ELF-1 (cell line): Measurements from ENCODE around the gene DOCK2.

Experiments
- DNase-seq: peaks from one replicate; pipeline ENCODE4 v3.0.0-alpha.2; 2016; ENCODE audit warnings: low read depth, low spot score

Gene DOCK2

DNA sequence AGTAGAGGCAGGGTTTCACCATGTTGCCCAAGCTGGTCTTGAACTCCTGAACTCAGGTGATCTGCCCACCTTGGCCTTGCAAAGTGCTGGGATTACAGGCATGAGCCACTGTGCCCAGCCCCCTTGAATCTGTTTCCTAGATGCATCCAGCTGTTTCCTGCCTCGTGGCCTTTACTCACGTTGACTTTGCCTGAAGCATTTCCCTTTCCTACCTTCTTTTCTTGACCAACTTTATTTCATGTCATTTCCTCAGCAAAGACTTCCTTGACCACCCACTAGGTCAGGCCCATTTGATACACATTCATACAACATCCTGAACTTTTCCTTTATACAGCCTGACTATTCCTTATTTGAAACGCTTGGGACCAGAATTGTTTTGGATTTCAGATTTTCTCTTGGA, 51.0 kb downstream of the DOCK2 start:
- no peak for DNase-seq

DNA sequence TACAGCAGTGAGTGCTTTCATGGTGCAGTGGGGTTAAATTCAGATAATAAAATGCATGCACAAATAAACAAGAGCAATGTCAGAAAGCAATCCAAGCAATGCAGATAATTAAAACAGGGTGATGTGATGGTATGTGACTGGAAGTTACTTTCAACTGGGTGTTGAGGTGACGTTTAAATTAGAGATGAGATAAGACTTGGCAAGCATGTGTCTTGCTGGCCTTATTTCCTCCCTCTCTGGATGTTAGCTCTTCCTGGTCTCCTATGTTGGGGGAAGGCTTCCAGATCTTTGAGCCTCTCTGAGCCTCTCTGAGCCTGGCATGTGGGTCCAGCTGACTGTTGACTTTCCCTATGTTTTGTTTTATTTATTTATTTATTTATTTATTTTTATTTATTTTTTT, 54.4 kb downstream of the DOCK2 start:
- no peak for DNase-seq

DNA sequence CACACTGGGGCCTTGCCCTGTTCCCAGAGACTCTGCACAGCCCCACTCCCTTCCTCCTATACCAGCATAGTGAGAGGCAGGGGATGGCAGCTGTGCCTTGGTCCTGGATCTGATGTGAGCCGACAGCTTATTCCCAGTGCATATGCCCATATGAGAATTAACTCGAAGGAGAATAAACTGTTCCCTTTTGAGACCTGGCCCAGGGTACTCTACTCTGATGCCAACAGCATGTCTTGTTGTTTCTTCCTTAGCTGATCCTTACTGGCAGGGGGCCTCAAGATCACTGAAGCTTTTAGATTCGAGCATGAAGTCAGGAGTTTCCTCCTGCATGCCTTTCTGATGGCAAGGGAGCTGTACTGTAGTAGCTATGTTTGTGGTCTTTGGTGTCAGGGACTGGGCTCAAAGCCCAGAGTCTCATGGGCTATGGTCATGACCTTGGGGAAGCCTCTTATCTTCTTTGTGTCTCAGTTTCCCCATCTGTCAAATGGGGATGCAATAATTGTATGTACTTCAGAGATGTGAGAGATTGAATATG, 57.1 kb downstream of the DOCK2 start:
- no peak for DNase-seq

DNA sequence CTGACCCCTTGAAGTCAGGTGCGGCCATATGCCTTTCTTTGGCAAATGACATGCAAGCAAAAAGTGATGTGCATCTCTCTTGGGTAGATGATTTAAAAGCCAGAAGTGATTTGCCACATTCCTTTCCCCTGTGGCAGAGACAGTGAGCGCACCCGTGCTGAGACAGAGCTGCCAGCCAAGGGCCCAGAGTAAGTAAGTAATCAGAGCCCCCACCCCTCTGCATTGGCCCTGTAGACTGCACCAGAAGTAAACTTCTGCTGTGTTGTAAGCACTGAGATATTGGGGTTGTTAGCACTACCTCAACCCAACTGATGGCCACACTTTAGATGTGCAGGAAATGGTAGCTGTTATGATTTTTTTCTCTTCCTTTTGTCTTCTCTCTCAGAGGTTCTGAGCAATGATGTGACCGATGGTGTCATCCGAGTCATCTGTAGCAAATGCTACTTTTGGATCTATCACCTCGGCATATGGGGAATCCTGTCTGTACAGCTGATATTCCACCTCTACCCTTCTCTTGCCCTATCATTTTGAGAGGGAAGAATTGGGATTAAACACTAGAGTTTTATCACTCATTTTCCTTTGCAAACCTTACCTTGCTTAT, 58.0 kb downstream of the DOCK2 start:
- DNase-seq = no peak

DNA sequence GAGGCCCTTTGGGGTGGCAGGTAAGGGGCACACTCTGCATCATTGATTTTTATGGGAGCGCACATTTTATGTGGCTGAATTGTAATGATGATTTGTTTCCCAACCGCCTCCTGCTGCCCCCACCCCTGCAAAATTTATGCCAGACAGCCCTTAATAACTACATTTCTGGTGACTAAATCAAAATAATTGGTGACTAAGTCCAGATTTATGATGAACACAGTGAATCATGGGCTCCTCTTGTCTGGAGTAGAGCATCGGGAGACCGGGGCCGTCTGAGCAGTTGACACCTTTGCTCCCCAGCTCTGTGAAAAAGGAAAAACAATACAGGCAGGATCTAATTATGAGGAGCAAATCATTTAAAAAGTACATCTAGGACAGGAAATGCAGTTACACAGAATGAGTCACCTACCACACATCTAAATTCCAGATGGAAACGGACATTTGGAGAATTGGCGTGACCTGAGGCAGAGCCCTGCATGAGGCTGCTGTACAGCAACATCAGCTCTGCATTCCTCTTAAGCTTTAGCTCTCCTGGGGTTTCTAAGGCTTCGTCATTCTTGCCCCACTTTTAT, 58.9 kb downstream of the DOCK2 start:
- DNase-seq = no peak

DNA sequence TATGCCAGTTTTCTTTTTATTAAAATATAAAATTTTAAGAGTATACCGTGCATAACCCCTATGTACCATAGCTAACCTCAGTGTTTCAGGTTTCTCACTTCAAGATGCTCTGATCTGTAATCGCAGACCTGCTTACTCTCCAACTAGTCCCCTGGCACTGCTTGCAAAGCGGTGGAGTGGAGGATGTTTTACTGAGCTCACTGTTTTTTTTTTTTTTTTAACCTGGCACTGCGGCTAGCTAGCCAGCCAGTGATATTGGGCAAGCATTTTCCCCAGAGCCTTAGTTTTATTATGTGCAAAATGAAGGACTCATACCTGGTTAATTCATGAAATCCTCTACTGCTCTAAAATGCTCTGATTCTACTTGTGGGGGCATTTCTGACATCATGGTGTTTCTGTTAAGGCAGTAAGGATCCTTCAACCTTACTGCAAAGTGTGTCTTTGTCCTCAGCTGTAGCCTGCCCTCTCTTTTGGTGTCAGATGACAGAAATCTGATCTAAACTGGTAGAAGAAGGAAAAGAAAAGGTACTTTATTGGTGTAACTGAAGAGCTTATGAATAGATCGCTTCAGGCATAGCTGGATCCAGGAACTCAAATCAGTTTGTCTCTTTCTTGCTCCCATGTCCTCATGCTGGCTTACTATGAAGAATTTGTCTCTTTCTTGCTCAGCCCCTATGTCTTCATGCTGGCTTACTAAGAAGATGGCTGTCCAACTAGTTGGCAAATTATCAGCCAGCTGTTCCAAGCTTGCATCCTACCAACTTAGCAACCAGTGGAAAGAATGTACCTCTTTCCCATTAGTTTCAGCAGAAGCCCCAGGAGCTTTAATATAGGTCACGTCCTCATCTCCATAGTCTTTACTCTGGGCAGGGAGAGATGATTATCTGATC, 59.8 kb downstream of the DOCK2 start:
- DNase-seq = no peak

DNA sequence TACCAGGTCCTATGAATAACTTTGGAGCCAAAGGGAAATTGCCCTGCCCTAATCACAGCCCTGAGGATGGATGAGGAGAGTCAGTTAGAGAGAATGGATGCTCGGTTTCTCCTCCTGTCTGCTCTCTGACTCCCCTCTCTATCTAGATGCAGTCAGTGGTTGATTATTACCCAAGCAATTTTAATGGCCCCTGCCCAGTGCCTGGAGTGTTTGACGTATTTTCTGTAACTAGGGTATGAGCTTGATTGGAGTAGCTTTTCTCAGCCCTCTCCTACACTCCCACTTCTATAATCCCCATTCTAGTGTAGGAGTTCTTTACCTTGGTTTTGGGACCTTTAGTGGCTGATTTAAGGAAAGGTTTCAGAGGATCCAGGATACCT, 60.4 kb downstream of the DOCK2 start:
- no peak for DNase-seq

DNA sequence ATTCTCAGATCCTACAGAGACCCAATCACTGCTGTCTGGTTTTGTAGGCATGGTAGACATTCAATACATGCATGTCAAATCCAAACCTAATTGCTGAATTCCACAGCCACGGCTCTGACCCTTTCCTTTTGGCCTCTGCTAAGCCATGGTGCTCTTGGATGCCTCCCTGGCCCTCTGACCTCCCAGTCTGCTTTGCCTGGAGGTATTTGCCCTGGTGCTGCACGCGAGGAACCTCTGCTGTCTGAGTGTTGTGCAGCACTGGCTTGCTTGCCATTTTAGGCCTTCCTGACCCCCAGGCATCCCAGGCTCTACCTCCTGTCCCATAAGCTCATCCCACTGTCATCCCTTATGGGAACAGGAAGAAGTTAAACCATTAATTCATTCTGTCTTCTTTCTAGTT, 60.9 kb downstream of the DOCK2 start:
- DNase-seq = peak; percentile 42

DNA sequence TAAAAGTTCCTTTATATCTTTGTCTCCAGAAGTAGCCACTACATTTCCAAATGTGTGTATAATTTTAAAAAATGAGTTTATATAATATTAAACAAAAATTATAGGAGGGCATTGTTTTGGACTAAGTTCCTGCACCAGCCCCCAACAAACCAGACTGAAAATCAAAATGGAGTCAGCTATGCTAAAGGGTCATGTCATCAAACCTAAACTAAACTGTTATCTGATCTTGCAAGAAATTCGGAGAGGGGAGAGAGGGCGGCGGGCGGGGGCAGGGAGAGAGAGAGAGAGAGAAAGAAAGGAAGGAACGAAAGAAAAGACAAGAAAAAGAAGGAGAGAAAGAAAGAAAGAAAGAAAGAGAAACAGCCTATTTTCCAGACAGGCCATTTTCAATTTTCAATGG, 63.5 kb downstream of the DOCK2 start:
- no peak for DNase-seq

DNA sequence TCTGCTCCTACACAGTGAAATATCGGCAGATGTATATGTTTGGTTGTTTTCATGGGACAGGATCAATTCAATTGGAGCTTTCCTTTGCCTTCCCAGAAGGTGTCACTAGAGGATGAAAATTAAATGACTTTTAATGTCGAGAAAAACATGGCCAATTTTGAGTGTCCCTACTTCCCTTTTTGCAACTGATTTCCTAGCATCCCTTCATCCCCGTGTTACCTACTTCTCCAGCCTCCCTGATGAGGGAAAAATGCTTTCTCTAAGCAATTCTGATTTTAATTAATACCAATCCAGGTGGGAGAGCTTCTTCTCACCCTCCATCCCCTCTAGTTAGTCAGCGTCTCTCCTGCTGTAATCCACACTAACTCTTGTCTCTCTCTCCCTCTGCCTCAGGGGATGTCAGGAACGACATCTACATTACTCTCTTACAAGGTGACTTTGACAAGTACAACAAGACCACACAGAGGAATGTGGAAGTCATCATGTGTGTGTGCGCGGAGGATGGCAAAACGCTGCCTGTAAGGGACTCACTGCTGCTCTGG, 64.9 kb downstream of the DOCK2 start:
- peak; percentile 59 for DNase-seq

DNA sequence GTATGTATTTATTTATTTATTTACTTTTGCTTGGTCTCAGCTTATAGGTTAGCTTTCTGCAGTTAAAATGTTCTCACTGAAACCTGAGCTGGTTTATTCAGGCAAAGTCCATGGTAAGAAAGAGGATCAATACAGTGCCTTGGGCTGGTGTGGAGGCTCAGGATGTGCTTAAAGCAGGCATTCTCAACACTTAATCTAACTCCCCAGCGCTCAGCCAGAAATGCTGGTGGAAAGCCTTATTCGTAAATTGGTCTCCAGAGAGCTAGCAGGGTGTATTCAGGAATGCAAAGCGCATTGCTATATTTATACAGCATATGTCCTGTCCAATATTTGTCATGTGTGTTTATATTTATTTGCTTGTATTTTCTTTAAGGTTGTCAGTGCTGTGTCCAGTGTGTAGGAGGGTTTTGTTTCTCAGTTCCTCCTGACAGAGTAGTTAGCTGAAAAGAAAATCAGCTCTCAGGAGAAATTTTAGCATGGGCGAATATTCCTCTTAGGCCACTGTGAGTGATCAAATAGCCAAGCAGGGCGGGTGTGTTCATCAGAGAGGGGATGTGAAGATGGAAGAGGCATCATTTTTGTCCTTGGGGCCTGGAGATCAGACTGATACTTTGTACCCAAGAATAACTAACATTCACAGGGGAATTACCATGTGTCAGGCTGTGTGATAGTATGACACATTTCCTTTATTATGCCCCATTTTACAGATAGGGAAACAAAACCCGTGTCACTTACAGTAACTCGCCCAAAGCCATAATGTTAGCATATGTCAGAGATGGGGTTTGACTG, 65.8 kb downstream of the DOCK2 start:
- DNase-seq = peak; percentile 17

DNA sequence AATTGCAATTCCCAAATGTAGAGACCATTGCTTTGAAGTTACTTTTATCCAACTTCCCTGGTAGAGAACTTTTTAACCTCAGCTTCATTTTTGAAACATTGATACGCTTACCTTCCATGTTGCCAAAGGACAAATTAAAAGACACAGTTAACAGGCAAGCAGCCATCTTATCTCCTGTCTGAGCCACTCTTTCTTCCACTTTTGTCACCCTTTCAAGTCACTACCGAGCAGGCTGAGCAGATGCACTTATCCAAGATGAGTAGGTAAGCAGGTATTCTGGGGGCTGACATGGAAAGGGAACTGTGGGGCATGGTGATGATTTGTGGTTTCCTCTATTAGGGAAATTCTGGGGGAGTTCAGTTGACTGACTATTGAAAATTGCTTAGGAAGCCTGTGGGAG, 66.7 kb downstream of the DOCK2 start:
- no peak for DNase-seq

DNA sequence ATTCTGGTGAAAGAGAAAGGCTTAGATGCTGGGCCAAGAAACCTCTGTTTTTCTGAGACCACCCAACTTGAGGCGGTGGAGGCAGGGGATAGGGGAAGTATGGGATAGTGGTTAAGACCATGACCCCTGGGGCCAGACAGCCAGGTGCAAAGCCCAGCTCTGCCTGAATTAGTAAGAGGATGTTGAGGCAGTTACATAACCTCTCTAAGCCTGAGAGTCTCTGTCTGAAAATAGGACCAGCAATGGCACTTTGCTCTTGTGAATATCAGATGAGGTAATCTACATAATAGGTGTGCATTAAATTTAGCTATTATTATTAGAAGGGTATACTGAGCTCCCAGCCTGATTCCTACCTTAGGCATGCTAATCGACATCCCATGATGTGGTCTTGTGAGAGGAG, 68.2 kb downstream of the DOCK2 start:
- DNase-seq = no peak

DNA sequence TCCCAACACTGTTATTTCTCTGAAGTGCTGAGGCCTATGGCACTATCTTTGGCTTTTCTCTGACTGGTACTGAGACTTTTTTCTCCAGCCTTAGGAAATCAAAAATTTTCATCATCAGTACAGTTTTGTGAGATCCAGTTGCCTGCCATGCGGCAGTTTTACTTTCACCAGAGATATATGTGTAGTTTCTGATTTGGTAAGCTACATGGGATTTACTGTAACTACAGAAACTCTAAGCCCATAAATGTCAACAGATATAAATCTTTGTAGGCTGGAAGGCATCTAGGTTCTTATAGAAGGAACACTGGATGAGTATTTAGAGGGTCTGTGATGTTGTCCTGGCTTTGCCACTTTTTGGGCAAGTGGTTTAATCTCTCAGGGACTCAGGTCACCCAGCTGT, 69.0 kb downstream of the DOCK2 start:
- DNase-seq = no peak

DNA sequence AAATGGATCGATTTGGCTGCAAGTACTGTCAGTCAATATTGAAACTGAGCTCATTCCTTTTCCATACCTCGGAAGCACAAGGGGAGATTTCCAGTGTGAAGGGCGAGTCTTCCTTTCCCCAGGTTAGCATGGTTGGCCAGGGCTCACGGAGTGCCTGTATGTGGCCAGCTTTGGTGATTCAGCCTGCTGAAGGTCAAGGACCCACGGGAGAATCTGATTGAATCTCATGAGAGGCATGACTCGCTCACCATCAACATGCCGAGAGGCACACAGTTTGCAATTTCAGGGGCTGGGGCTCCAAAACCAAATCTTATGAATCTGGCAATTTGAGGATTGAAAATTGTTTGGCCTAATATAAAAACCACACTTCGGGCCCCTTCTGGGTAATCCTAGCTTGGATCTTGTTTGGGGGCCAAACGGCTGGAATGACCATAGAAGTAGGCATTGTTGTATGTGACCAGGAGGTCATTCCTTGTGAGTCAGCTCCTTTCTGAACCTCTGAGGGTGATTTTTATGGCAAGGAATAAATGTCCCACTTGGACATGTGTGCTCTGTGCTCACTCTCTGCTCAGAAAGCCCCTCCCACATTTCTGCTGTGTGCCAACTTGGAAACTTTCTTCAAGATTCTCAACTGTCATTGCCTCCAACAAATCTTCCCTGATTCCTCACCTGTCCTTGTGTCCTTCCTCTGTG, 69.8 kb downstream of the DOCK2 start:
- DNase-seq = no peak

DNA sequence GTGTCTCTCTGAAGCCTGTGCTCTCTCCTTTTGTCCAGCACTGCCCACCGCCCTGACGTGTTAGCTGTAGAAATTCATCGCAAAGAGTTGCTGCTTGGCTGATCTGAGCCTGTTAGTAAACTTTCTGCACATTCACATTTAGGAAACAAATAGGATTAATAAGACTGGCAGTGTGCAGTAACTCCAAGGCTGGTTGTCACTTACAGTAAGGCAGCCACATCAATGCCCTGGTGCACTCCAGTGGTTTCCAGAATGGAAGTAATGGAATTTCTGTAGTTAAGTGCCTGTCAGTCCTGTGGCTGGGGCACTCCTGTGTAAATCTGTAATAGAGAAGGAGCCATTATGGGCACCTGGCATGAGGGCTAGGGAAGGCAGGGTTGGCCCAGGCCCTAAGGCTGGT, 70.6 kb downstream of the DOCK2 start:
- no peak for DNase-seq

DNA sequence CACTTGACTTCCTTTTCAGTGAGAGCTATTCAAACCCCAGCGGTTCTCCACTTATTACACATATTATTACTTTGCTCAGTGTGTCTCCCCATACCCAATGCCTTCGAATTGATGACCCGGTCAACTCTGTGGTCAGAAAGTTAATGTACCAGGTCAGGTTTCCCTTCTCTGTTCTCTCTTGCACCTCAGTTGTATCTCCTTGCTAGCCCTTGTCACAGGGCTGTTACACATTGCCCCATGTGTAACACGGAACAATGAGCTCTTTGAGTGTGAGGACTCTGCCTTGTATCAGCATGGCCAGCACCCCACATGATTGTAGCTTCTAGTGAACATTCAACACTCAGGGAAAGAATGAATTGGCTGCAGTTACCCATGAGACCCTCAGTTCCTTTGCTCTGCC, 73.6 kb downstream of the DOCK2 start:
- DNase-seq = no peak

DNA sequence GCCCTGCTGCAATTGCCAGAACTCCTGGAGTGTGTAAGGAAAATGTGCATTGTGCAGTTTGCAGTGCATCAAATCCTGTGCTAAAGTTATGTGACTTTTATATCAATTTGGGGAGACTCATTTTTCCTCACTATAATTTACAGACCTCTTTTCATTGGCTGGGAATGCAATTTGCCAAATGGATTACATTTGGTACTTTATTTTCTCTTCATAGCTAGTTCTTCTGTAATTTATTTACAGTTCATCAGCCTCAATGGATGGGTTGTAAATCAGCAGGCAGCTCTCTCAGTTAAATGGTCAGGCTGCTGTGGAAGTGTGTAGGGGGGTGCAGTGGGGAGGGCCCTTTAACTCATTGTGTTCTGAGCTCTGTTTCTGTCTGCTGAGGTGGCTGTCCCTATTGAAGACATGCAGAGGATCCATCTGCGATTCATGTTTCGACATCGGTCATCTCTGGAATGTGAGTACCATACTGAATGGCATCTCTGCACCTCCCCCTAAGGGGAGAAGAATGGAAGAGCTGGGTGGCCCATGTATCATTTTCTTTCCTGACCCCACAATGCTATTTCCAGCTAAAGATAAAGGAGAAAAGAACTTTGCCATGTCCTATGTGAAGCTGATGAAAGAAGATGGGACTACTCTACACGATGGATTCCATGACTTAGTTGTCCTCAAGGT, 74.6 kb downstream of the DOCK2 start:
- no peak for DNase-seq

DNA sequence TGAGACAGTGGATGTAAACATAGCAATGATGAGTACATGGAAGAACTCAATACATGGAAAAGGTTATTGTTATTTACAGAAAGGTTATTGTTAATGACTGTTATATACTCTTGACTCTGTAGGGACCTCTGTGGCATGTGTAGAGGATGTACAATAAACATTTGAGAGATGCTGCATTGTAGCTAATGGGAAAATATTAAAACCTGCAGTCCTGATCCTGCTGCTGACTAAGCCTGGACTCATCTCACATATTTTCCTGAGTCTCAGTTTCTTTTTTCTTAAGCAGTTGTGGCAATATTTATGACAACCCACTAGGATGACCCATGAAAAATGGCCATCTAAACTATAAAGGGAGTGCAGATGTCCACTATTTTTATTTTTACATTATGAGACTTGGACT, 75.4 kb downstream of the DOCK2 start:
- DNase-seq = no peak

DNA sequence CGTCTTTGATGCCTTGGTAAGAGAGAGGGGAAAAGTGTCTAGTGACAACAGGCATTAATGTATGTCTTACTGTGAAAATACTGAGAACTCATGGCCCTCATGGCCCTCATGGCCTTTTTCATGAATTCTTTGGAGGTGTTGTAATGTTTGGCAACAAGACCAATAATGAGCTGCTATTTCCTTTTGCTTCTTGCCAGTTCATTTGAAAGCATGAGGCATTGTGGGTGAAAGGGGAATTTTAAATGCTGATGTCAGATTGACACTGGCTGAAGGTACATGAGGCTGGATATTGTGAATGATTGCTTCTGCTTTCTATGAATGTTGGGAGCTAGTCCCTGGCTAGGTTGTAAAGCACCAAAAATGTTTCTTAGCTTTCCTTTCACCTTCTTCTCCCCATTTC, 79.2 kb downstream of the DOCK2 start:
- no peak for DNase-seq

DNA sequence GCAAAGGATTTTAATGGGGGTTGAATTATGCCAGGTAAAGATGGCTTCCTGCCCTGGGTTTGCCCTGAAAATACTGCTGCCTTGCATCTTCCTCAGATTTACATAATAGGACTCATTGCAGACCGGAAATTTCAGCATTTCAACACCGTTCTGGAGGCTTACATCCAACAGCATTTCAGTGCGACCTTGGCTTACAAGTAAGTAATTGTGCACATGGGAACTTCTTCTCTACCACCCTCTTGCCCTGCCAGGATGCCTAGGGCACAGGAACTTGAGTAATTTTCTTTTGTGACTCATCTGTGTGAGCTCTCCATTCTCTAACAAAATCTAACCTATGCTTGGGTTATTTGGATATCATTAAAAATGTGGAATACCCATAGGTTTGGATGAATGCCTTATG, 80.2 kb downstream of the DOCK2 start:
- DNase-seq = no peak
